NCI-H1417 (cell line): ENCODE data around the gene CTDNEP1.

Experiments used
- DNase-seq, 3 experiments: peaks; one replicate each; lab custom pipeline; 2025; lab: John Stamatoyannopoulos, UW

CTDNEP1 gene

GRCh38 chr17:7280519-7281073 lies 29.1 kb upstream of the CTDNEP1 start:
- DNase-seq, result peak; percentile 60 to 79 (median 70)

- DNase-seq, result no peak
Observed at GRCh38 chr17:7279448-7279847, 27.9 kb upstream of the CTDNEP1 start.

GRCh38 chr17:7266784-7267183 lies 15.2 kb upstream of the CTDNEP1 start:
- no peak for DNase-seq

GRCh38 chr17:7263801-7264078 lies 12.2 kb upstream of the CTDNEP1 start:
- DNase-seq, result no peak

- DNase-seq, result peak; percentile 16 to 47 (median 47)
Observed at GRCh38 chr17:7262935-7263800, 11.6 kb upstream of the CTDNEP1 start.

GRCh38 chr17:7262192-7262934 lies 10.8 kb upstream of the CTDNEP1 start, which contains the start of gene CLDN7:
TSS of gene CLDN7 (minus strand) at chr17:7262478. CDS start at chr17:7262043, 435 bp downstream.
- DNase-seq, result peak; percentile 76 to 82 (median 79)

GRCh38 chr17:7261379-7262191 lies 10.1 kb upstream of the CTDNEP1 start:
- DNase-seq, result peak in 1 of 3 experiments; percentile 34

- DNase-seq, result peak; percentile 4 to 57 (median 35)
Observed at GRCh38 chr17:7260651-7261378, 9.3 kb upstream of the CTDNEP1 start.

GRCh38 chr17:7260151-7260550 lies 8.6 kb upstream of the CTDNEP1 start:
- no peak for DNase-seq

- no peak for DNase-seq
Observed at GRCh38 chr17:7259555-7259889, 8.0 kb upstream of the CTDNEP1 start.

- DNase-seq, result peak in 1 of 3 experiments; percentile 0
Observed at GRCh38 chr17:7258731-7259554, 7.4 kb upstream of the CTDNEP1 start.

- DNase-seq, result no peak
Observed at GRCh38 chr17:7256766-7257456, 5.4 kb upstream of the CTDNEP1 start.

GRCh38 chr17:7254511-7254910 lies 3.0 kb upstream of the CTDNEP1 start:
- DNase-seq, result no peak

GRCh38 chr17:7253082-7253481 lies 1.5 kb upstream of the CTDNEP1 start:
- no peak for DNase-seq

GRCh38 chr17:7252176-7253043 lies 876 bp upstream of the CTDNEP1 start, which contains the start of gene ELP5:
TSS of gene ELP5 (plus strand) at chr17:7252215. CDS start at chr17:7252551, 336 bp downstream.
- peak; percentile 77 to 96 (median 93) for DNase-seq

- peak in 2 of 3 experiments; percentile 12 to 32 for DNase-seq
Observed at GRCh38 chr17:7250695-7251627, 573 bp downstream of the CTDNEP1 start.

- no peak for DNase-seq
Observed at GRCh38 chr17:7249830-7250229, 1.7 kb downstream of the CTDNEP1 start.

GRCh38 chr17:7249214-7249613 lies 2.3 kb downstream of the CTDNEP1 start:
- DNase-seq, result no peak
